HepG2 (cell line): ENCODE measurements around the gene UBQLN4. TPM values are rescaled to one million over a fixed set of nuclear protein-coding genes. Genes with fewer than 3 reads are reported as not detected.
A peak's percentile ranks its signal among the peaks of the same experiment; 100 is the strongest.

Experiments used
- CAMTA2 ChIP-seq: sonication (generic); formaldehyde crosslinking; IDR thresholded peaks from 2 replicates; pipeline ENCODE4 v1.4.0; 2020; ENCODE audit warnings: mild to moderate bottlenecking, missing genetic modification reagents, borderline replicate concordance
- CC2D1A ChIP-seq: sonication (generic); formaldehyde crosslinking; IDR thresholded peaks from 2 replicates; pipeline ENCODE4 v1.8.1; 2023; ENCODE audit warnings: mild to moderate bottlenecking, missing genetic modification reagents
- CERS6 ChIP-seq: sonication (generic); formaldehyde crosslinking; IDR thresholded peaks from 2 replicates; pipeline ENCODE4 v1.5.0; 2020; ENCODE audit warnings: missing genetic modification reagents
- FOSL1 ChIP-seq: sonication (generic); formaldehyde crosslinking; IDR thresholded peaks from 2 replicates; pipeline ENCODE4 v1.9.0; 2021; ENCODE audit warnings: missing genetic modification reagents, borderline replicate concordance
- FOXC1 ChIP-seq: sonication (generic); formaldehyde crosslinking; IDR thresholded peaks from 2 replicates; pipeline ENCODE4 v1.8.0; 2022; ENCODE audit warnings: mild to moderate bottlenecking, missing genetic modification reagents, borderline replicate concordance
- HIC2 ChIP-seq: sonication (generic); formaldehyde crosslinking; IDR thresholded peaks from 2 replicates; pipeline ENCODE4 v1.9.0; 2022; ENCODE audit warnings: low read depth, missing genetic modification reagents
- KDM3A ChIP-seq: IDR thresholded peaks from 2 replicates; pipeline ENCODE4 v1.6.1; 2018; ENCODE audit warnings: low read depth, missing compliant biosample characterization
- KDM5A ChIP-seq: fragments of 200-600 bp; sonication (generic); IDR thresholded peaks from 2 replicates; pipeline ENCODE4 v1.7.0; 2018; ENCODE audit warnings: antibody characterized with exemption, mild to moderate bottlenecking, low read length, borderline replicate concordance
- MBD4 ChIP-seq: IDR thresholded peaks from 2 replicates; pipeline ENCODE4 v1.6.1; 2012; ENCODE audit warnings: low read length, inconsistent platforms, borderline replicate concordance
- NCOA5 ChIP-seq: sonication (generic); formaldehyde crosslinking; IDR thresholded peaks from 2 replicates; pipeline ENCODE4 v1.4.0; 2020; ENCODE audit warnings: missing genetic modification reagents
- PTBP1 ChIP-seq: fragments of 200-400 bp; formaldehyde crosslinking; IDR thresholded peaks from 2 replicates; pipeline ENCODE4 v1.6.1; 2018; ENCODE audit warnings: low read length, low read depth; ENCODE audit not compliant: poor library complexity, severe bottlenecking
- ZBTB14 ChIP-seq: sonication (generic); formaldehyde crosslinking; IDR thresholded peaks from 2 replicates; pipeline ENCODE4 v1.4.0; 2020; ENCODE audit warnings: missing genetic modification reagents
- ZNF274 ChIP-seq: sonication (generic); formaldehyde crosslinking; IDR thresholded peaks from 2 replicates; pipeline ENCODE4 v1.5.1; 2020; ENCODE audit warnings: mild to moderate bottlenecking, missing genetic modification reagents
- ZNF776 ChIP-seq: sonication (generic); formaldehyde crosslinking; IDR thresholded peaks from 2 replicates; pipeline ENCODE4 v1.4.0; 2020; ENCODE audit warnings: mild to moderate bottlenecking, missing genetic modification reagents
- ZSCAN25 ChIP-seq: sonication (generic); formaldehyde crosslinking; IDR thresholded peaks from 2 replicates; pipeline ENCODE4 v1.8.0; 2022; ENCODE audit warnings: mild to moderate bottlenecking, missing genetic modification reagents
- polyA plus RNA-seq, 8 experiments: library from polyadenylated mRNA; depleted of rRNA in 3 of 8; stranded (reverse) in 7 of 8; unstranded in 1 of 8; fragments of >200 nt; fragmentation: Illumina TruSeq in 4 of 8; extraction: Trizol in 4 of 8; gene quantifications; 2 replicates each; pipeline versions ENCODE4 v1.2.1 to v1.2.3, GENCODE V29; 2011 to 2016; ENCODE audit warnings: low read depth in 4 of 8, missing spikeins in 1 of 8, mixed read lengths in 1 of 8; ENCODE audit not compliant: insufficient read depth in 1 of 8
- total RNA-seq, 5 experiments: library from RNA; depleted of rRNA; stranded (reverse); fragments of >200 nt; fragmentation: Illumina TruSeq; extraction: Trizol; gene quantifications; 2 replicates each; pipeline ENCODE4 v1.2.3, GENCODE V29; 2016; ENCODE audit warnings: low read depth in 1 of 5
- TF ChIP-seq, protein P1 (sequence below): sonication (generic); formaldehyde crosslinking; conservative IDR thresholded peaks from 2 replicates; pipeline ENCODE4 v1.8.0; 2022; ENCODE audit warnings: low read depth, missing genetic modification reagents
- TF ChIP-seq, protein P2 (sequence below): IDR thresholded peaks from 2 replicates; pipeline ENCODE4 v1.4.0; 2020; ENCODE audit warnings: mild to moderate bottlenecking, missing genetic modification reagents

The UBQLN4 gene
- total and polyA plus RNA-seq, 2 of the 13 experiments (the other 11 are each of a cell fraction or from before 2014, with no cell fraction given): 31.5 to 39.8 TPM

GRCh38 chr1:156054500-156055280 lies 1.1 kb upstream of the UBQLN4 start, which contains the start of gene LAMTOR2 (continued):
- TF ChIP-seq KDM5A (no peak; the same call in 1 of the 2 replicates), ZNF776 (CRISPR knock-in tag) (peak; percentile 40; the same call in 1 of the 2 replicates), ZSCAN25 (CRISPR knock-in tag) (peak; percentile 93), ZBTB14 (CRISPR knock-in tag) (peak; percentile 30; the same call in 1 of the 2 replicates), FOSL1 (CRISPR knock-in tag) (no peak; the same call in 1 of the 2 replicates), NCOA5 (no peak), CERS6 (CRISPR knock-in tag) (no peak), PTBP1 (no peak), CAMTA2 (CRISPR knock-in tag) (no peak), CC2D1A (no peak), ZNF274 (CRISPR knock-in tag) (peak; percentile 54; the same call in 1 of the 2 replicates), MBD4 (no peak), HIC2 (CRISPR knock-in tag) (no peak), FOXC1 (CRISPR knock-in tag) (peak; percentile 77; the same call in 1 of the 2 replicates), KDM3A (CRISPR knock-in tag) (no peak; the same call in 1 of the 2 replicates)
- TF ChIP-seq, protein P1, sequence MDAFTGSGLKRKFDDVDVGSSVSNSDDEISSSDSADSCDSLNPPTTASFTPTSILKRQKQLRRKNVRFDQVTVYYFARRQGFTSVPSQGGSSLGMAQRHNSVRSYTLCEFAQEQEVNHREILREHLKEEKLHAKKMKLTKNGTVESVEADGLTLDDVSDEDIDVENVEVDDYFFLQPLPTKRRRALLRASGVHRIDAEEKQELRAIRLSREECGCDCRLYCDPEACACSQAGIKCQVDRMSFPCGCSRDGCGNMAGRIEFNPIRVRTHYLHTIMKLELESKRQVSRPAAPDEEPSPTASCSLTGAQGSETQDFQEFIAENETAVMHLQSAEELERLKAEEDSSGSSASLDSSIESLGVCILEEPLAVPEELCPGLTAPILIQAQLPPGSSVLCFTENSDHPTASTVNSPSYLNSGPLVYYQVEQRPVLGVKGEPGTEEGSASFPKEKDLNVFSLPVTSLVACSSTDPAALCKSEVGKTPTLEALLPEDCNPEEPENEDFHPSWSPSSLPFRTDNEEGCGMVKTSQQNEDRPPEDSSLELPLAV (CRISPR knock-in tag): no peak
- TF ChIP-seq, protein P2, sequence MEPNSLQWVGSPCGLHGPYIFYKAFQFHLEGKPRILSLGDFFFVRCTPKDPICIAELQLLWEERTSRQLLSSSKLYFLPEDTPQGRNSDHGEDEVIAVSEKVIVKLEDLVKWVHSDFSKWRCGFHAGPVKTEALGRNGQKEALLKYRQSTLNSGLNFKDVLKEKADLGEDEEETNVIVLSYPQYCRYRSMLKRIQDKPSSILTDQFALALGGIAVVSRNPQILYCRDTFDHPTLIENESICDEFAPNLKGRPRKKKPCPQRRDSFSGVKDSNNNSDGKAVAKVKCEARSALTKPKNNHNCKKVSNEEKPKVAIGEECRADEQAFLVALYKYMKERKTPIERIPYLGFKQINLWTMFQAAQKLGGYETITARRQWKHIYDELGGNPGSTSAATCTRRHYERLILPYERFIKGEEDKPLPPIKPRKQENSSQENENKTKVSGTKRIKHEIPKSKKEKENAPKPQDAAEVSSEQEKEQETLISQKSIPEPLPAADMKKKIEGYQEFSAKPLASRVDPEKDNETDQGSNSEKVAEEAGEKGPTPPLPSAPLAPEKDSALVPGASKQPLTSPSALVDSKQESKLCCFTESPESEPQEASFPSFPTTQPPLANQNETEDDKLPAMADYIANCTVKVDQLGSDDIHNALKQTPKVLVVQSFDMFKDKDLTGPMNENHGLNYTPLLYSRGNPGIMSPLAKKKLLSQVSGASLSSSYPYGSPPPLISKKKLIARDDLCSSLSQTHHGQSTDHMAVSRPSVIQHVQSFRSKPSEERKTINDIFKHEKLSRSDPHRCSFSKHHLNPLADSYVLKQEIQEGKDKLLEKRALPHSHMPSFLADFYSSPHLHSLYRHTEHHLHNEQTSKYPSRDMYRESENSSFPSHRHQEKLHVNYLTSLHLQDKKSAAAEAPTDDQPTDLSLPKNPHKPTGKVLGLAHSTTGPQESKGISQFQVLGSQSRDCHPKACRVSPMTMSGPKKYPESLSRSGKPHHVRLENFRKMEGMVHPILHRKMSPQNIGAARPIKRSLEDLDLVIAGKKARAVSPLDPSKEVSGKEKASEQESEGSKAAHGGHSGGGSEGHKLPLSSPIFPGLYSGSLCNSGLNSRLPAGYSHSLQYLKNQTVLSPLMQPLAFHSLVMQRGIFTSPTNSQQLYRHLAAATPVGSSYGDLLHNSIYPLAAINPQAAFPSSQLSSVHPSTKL (CRISPR knock-in tag): 0 out of 2 replicates have a peak, but pooled peaks have one; percentile 20
